LNCaP clone FGC (cell line): ENCODE measurements around the gene TXNDC8.

Experiments
- DNase-seq: peaks from one replicate; pipeline ENCODE4 v3.0.0-alpha.2; 2011; ENCODE audit warnings: low read depth
- H3K4me3 ChIP-seq: 2 replicates; pipeline ENCODE4 v1.5.1; 2011; ENCODE audit warnings: mild to moderate bottlenecking, low read depth, low read length, control low read depth
- TF ChIP-seq, protein P1 (sequence below): IDR thresholded peaks from 2 replicates; pipeline ENCODE4 v1.5.1; 2012; ENCODE audit warnings: mild to moderate bottlenecking; ENCODE audit not compliant: control insufficient read depth, insufficient read depth; ENCODE audit errors: extremely low read depth

The TXNDC8 gene

GRCh38 chr9:110298043-110298605 lies 39.5 kb downstream of the TXNDC8 start:
- TF ChIP-seq, protein P1, sequence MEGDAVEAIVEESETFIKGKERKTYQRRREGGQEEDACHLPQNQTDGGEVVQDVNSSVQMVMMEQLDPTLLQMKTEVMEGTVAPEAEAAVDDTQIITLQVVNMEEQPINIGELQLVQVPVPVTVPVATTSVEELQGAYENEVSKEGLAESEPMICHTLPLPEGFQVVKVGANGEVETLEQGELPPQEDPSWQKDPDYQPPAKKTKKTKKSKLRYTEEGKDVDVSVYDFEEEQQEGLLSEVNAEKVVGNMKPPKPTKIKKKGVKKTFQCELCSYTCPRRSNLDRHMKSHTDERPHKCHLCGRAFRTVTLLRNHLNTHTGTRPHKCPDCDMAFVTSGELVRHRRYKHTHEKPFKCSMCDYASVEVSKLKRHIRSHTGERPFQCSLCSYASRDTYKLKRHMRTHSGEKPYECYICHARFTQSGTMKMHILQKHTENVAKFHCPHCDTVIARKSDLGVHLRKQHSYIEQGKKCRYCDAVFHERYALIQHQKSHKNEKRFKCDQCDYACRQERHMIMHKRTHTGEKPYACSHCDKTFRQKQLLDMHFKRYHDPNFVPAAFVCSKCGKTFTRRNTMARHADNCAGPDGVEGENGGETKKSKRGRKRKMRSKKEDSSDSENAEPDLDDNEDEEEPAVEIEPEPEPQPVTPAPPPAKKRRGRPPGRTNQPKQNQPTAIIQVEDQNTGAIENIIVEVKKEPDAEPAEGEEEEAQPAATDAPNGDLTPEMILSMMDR, result no peak
- no peak for DNase-seq
- no peak overlapping the region for H3K4me3 ChIP-seq

DNA sequence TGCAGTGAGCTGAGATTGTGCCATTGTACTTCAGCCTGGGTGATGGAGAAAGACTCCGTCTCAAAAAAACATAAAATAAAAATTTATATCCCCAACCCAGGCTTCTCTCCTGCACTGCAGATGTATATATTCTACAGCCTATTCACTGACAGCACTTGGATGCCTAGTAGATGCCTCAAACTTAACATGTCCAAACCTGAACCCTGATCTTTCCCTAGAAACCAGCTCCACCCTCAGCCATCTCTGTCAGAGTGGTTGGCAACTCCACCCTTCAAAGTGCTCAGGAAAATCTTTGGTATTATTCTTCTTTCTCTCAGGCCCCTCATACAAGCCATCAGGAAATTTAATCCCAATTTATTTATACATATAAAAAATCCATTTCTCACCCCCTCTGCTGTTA lies 44.4 kb downstream of the TXNDC8 start:
- TF ChIP-seq, protein P1, result no peak
- no peak for DNase-seq
- no peak overlapping the region for H3K4me3 ChIP-seq

DNA sequence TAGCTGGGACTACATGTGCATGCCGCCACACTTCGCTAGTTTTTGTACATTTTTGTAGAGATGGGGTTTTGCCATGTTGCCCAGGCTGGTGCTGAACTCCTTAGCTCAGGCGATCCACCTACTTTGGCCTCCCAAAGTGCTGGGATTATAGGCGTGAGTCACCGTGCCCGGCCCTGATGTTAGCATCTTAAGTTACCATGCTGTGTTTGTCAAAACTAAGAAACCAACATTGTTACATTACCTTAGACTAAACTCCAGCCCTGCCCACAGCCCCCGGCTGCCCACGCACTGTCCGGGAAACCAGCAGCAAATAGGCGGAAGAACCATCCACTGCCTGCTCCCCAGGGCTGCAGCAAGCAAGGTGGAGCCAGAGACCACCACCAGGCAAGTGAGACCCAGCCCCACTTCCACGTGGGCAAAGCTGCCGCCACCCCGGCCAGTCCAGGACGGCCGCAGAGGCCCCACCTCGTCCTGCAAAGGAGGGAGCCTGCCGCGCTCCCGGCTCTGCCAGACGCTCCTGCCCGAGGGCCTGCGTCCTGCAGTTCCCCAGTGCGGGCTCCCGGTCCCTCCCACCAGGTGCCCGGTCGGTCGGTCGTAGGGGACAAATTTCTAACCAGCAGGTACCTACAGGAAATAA lies 45.6 kb downstream of the TXNDC8 start:
- H3K4me3 ChIP-seq, result no peak overlapping the region
- TF ChIP-seq, protein P1, result no peak
- no peak for DNase-seq

- no peak overlapping the region for H3K4me3 ChIP-seq
- TF ChIP-seq, protein P1, result no peak
- no peak for DNase-seq
Measured at GRCh38 chr9:110290001-110290400, 47.7 kb downstream of the TXNDC8 start.

DNA sequence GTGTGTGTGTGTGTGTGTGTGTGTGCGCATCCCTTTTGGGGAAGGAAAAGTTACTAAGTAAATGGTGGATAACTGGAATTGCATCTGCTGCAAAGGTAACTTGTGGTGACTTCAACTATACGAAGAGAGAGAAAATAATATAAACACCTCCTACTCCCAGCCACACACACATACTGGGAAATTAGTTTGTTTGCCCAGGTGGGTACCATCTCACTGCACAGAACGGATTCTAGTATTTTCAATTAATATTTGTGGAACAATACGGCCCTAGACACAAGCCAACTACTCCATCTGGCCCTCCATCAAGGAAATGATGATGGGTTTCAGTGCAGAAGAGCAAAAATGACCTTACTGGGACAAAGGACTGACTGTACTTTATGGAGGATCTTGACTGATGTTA lies 49.2 kb downstream of the TXNDC8 start:
- DNase-seq, result no peak
- TF ChIP-seq, protein P1, result no peak
- no peak overlapping the region for H3K4me3 ChIP-seq

DNA sequence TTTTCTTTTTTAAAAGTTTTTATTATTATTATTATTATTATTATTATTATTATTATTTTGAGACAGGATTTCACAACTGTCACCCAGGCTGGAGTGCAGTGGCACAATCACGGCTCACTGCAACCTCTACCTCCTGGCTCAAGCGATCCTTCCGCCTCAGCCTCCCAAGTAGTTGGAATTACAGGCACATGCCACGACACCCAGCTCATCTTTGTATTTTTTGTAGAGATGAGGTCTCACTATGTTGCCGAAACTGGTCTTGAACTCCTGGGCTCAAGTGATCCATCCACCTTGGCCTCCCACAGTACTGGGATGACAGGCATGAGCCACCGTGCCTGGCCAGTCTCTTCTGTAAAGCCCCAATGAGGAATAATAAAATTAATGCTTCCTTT lies 50.4 kb downstream of the TXNDC8 start:
- TF ChIP-seq, protein P1, result no peak
- DNase-seq, result no peak
- H3K4me3 ChIP-seq, result no peak overlapping the region
